Measurements from ENCODE around the gene UBE2G2.

UBE2G2 gene

GRCh38 chr21:44742418-44743153, 59.0 kb downstream of the UBE2G2 start:
- DNase-seq (no peak), ATAC-seq (no peak)
- no peaks in the 10 kb centered on the region for H3K4me1 Mint-ChIP-seq
- H3K27me3 Mint-ChIP-seq = no peaks in the 10 kb centered on the region
- peaks cover 0 to 19% of the 10 kb centered on the region in 2 donors for H3K9me3 Mint-ChIP-seq
- no peak overlapping the region for H3K4me3 Mint-ChIP-seq
- no peak overlapping the region for H3K27ac Mint-ChIP-seq

DNA sequence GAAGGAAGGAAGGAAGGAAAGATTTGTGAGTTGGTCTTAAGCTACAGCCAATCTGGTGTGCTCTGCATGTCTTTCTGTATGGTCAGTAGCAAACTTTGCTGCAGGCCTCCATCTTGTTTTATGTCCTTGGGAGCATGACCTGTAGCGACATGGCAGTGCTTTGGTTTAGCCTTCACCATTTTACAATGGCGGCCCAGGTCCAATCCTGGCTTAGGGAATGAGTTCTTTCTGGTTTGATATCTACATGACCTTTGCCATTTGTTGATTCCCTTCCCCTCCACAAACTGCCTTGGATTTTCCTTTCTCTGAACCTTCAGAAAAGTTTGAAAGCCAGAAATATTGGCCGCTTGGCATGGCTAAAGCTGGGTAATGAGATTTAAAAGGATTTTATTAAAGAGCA, 59.7 kb downstream of the UBE2G2 start:
- Mint-ChIP-seq H3K27me3 (no peaks in the 10 kb centered on the region), H3K4me1 (no peaks in the 10 kb centered on the region), H3K27ac (no peak overlapping the region), H3K4me3 (no peak overlapping the region), H3K9me3 (peaks cover 0 to 25% of the 10 kb centered on the region in 2 donors)
- ATAC-seq (no peak), DNase-seq (no peak)

DNA sequence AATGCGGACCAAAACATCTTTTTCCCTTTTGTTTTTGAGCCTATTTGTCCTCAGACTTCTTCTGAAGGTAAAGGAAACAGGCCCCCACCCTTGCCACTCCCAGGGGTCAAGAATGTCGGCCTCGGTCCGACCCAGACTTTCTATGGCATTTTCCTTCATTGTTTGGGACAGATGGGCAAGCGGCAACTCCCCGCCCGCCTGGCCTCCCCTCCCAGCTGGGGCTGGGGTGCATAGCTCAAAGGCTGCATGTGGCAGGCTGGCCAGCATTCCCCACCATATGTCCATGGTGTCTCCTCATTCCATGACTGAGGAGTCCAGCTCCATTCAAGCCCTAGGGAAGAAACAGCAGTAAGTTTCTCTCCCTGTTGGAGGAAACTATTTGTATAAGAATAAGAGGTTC, 60.9 kb downstream of the UBE2G2 start:
- ATAC-seq (no peak), DNase-seq (no peak)
- Mint-ChIP-seq H3K27ac (no peak overlapping the region), H3K4me3 (no peak overlapping the region), H3K9me3 (peaks cover 0 to 34% of the 10 kb centered on the region in 2 donors), H3K4me1 (no peaks in the 10 kb centered on the region), H3K27me3 (no peaks in the 10 kb centered on the region)

DNA sequence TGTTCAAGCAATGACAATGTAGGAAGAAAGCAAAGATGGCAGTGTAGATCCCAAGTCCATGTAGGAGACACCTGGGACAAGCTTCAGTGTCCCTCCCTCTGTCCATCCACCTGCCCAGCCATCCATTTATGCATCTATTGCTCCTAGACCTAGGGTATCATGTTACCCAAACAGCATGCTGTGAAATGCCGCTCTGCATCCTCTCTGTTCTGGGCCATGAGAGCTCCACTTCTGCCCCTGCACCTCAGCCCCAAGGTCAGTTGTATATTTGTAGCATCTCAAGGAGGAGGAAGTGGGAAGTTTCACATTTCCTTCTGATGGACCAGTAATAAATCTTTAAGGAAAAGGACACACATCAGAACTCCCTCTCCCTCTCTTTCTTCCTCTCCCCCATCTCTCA, 62.3 kb downstream of the UBE2G2 start:
- H3K27me3 Mint-ChIP-seq = no peaks in the 10 kb centered on the region
- H3K4me3 Mint-ChIP-seq = no peak overlapping the region
- ATAC-seq = no peak
- H3K9me3 Mint-ChIP-seq = peaks cover 0 to 34% of the 10 kb centered on the region in 2 donors
- no peaks in the 10 kb centered on the region for H3K4me1 Mint-ChIP-seq
- DNase-seq = no peak
- H3K27ac Mint-ChIP-seq = no peak overlapping the region

- Mint-ChIP-seq H3K27me3 (no peaks in the 10 kb centered on the region), H3K4me1 (no peaks in the 10 kb centered on the region), H3K4me3 (no peak overlapping the region), H3K9me3 (peaks cover 0 to 34% of the 10 kb centered on the region in 2 donors), H3K27ac (no peak overlapping the region)
- no peak for DNase-seq
- ATAC-seq = no peak
Measured at GRCh38 chr21:44738621-44739020, 63.0 kb downstream of the UBE2G2 start.

DNA sequence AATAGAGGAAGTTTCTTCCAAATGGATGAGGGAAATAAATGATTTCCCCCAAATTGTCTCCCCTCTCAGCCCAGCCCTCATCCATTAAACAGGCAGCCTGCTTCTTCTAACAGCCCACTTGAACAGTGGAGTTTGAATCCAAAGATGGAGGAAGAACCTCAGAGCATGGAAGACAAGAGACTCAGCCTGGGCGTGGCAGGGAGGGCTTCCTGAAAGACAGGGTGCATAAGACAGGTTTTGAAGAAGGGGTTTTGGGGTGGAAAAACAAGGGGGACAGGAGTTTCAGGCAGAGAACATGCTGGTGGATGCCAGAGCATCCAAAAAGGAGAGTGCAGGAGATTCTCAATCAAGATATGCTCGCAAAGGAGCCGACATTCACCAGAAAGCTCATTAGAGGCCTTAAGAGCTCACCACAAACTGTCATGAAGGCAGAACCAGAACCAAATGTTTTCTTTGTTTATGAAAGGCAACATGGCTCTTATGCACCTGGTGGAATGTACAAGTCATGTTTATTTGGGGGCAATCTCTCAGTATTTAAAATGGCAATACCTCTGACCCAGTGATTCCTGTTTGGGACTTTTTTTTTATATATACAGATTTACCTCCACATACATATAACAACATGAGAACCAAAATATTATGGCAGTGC, 63.8 kb downstream of the UBE2G2 start:
- H3K27ac Mint-ChIP-seq = no peak overlapping the region
- no peak overlapping the region for H3K4me3 Mint-ChIP-seq
- H3K9me3 Mint-ChIP-seq = peaks cover 0 to 34% of the 10 kb centered on the region in 2 donors
- DNase-seq (no peak), ATAC-seq (no peak)
- no peaks in the 10 kb centered on the region for H3K27me3 Mint-ChIP-seq
- no peaks in the 10 kb centered on the region for H3K4me1 Mint-ChIP-seq

DNA sequence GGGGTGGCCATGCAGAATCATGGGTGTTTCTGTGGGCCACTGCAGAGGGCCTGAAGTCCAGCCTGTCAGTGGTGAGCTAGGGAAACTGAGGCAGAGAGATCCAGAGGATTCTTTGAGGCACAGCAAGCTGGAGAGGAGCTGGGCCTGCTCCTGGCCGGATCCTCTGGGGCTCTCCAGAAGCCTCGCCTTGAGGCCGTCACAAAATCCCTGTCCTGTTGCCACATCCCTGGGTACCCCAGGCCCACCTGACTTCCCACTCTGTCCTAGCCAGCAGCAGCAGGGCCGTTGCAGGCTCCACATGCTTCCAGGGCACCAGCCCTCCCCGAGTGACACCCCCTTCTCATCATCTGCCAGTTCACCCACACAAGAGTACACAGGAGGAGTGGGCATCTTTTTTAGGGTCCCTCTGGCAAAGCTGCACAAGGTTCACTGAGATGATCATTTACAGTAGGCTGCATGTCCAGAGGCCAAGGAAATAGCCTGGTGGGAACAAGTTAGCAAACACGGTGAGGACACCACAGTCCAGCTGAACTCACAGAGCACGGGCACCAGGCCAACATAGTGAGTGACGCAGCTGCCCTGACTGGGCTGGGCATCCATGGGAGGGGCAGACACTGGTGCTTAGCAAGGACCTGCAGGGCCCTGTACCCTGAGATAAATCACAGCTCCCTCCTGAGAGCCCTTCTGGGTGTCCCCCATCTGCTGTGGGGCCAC, 65.2 kb downstream of the UBE2G2 start:
- H3K27ac Mint-ChIP-seq = peak overlapping the region in 1 of 2 donors; percentile 42

GRCh38 chr21:44735821-44736220, 65.8 kb downstream of the UBE2G2 start:
- Mint-ChIP-seq H3K27ac (no peak overlapping the region), H3K4me3 (no peak overlapping the region), H3K4me1 (no peaks in the 10 kb centered on the region), H3K27me3 (no peaks in the 10 kb centered on the region), H3K9me3 (peaks cover 0 to 34% of the 10 kb centered on the region in 2 donors)
- no peak for DNase-seq
- no peak for ATAC-seq

More for the DNA sequence above, 65.2 kb downstream of the UBE2G2 start:
- Mint-ChIP-seq H3K4me3 (no peak overlapping the region), H3K4me1 (no peaks in the 10 kb centered on the region), H3K9me3 (peaks cover 0 to 34% of the 10 kb centered on the region in 2 donors), H3K27me3 (no peaks in the 10 kb centered on the region)
- ATAC-seq = no peak
- no peak for DNase-seq

GRCh38 chr21:44734841-44735240, 66.8 kb downstream of the UBE2G2 start:
- H3K27me3 Mint-ChIP-seq = no peaks in the 10 kb centered on the region
- H3K9me3 Mint-ChIP-seq = peaks cover 0 to 34% of the 10 kb centered on the region in 2 donors
- no peak for DNase-seq
- H3K27ac Mint-ChIP-seq = no peak overlapping the region
- ATAC-seq = no peak
- no peak overlapping the region for H3K4me3 Mint-ChIP-seq
- no peaks in the 10 kb centered on the region for H3K4me1 Mint-ChIP-seq

DNA sequence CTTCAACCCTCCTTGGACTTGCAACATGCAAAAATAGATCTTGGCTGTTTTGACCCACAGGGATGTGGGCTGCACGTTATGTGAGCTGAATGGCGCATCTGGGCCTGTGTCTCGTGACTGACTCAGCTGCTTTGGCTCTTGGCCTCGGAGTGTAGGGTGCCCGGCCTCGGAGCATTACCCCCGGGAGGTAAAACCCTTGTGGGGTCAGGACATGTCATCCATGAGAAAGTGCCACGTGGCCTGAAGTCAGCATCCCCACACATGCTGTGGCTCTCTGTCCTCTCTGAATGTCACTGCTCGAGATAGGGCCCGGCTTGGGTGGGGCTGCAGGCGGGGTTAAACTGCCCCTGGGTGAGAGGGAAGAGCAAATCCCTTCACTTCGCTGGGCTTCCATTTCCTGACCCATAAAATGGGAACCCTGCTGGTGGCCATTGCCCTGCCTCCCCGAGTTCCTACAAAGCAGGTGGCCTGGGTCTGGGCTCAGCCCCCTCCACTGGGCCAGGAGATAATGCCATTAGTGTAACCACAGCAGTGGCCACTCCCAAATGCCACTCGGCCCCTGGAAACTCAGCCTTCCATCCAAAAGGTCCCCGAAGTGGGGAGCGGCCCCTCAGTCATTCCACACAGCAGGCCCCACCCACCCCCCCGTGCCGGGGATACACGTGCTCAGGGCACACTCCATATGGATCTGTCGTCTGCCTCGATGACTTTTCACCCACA, 67.4 kb downstream of the UBE2G2 start:
- no peak for ATAC-seq
- Mint-ChIP-seq H3K9me3 (peaks cover 0 to 28% of the 10 kb centered on the region in 2 donors), H3K27ac (no peak overlapping the region), H3K4me3 (no peak overlapping the region), H3K27me3 (no peaks in the 10 kb centered on the region), H3K4me1 (no peaks in the 10 kb centered on the region)
- DNase-seq = no peak

- ATAC-seq (no peak), DNase-seq (no peak)
- Mint-ChIP-seq H3K4me1 (no peaks in the 10 kb centered on the region), H3K4me3 (no peak overlapping the region), H3K27me3 (no peaks in the 10 kb centered on the region), H3K9me3 (peaks cover 0 to 19% of the 10 kb centered on the region in 2 donors), H3K27ac (no peak overlapping the region)
Measured at GRCh38 chr21:44732956-44733355, 68.7 kb downstream of the UBE2G2 start.

DNA sequence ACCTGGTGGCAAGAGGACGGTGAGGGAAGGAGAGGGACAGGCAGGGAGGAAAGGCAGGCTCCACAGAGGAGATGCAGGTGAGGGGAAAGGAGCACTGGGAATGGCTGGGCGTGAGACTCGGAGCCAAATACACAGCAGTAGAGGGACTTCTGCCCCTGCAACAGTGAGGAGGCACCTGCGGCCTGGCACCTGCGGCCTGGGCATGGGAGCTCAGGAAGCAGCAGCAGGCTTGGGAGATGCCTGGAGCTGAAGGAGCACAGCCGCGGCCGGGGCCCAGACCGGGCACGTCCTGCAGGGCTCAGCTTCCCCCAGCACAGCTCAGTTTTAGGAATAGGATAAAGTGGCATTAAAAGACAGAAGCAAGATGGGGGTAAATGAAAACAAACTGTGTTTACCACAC, 69.4 kb downstream of the UBE2G2 start:
- Mint-ChIP-seq H3K27me3 (peaks cover 6% of the 10 kb centered on the region), H3K4me3 (no peak overlapping the region), H3K9me3 (peaks cover 0 to 12% of the 10 kb centered on the region in 2 donors), H3K27ac (no peak overlapping the region), H3K4me1 (no peaks in the 10 kb centered on the region)
- no peak for ATAC-seq
- DNase-seq = no peak

- peaks cover 16% of the 10 kb centered on the region for H3K27me3 Mint-ChIP-seq
- ATAC-seq (no peak), DNase-seq (no peak)
- no peak overlapping the region for H3K27ac Mint-ChIP-seq
- no peaks in the 10 kb centered on the region for H3K4me1 Mint-ChIP-seq
- H3K4me3 Mint-ChIP-seq = no peak overlapping the region
- no peaks in the 10 kb centered on the region for H3K9me3 Mint-ChIP-seq
Measured at GRCh38 chr21:44730951-44731579, 70.6 kb downstream of the UBE2G2 start.

DNA sequence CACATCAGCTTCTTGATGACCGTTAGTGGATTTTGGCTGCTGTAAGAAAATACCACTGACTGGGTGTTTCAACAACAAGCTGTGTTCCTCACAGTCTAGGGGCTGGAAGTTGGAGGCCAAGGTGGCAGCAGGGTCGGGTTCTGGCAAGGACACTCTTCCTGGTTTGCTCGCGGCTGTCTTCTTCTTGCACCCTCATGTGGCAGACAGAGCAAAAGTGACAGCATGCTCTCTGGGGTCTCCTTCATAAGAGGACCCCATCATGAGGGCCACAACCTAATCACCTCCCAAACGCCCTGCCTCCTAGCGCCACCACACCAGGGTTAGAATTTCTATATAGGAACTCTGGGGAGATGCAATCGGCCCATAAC, 71.6 kb downstream of the UBE2G2 start:
- no peaks in the 10 kb centered on the region for H3K4me1 Mint-ChIP-seq
- H3K27ac Mint-ChIP-seq = no peak overlapping the region
- ATAC-seq = no peak
- H3K27me3 Mint-ChIP-seq = peaks cover 27% of the 10 kb centered on the region
- no peaks in the 10 kb centered on the region for H3K9me3 Mint-ChIP-seq
- no peak overlapping the region for H3K4me3 Mint-ChIP-seq
- no peak for DNase-seq

- no peaks in the 10 kb centered on the region for H3K9me3 Mint-ChIP-seq
- H3K4me1 Mint-ChIP-seq = no peaks in the 10 kb centered on the region
- no peak overlapping the region for H3K27ac Mint-ChIP-seq
- ATAC-seq (no peak), DNase-seq (no peak)
- no peak overlapping the region for H3K4me3 Mint-ChIP-seq
- H3K27me3 Mint-ChIP-seq = peaks cover 29% of the 10 kb centered on the region
Measured at GRCh38 chr21:44729336-44730027, 72.1 kb downstream of the UBE2G2 start.
